HG03045 (cell line): Measurements from ENCODE around the gene SOX14.

ENCODE experiments used
- ATAC-seq: cut with Tn5 transposase; IDR thresholded peaks from one replicate; pipeline ENCODE4 v1.9.1; 2021; ENCODE audit warnings: mild to moderate bottlenecking, moderate library complexity; ENCODE audit not compliant: unreplicated experiment

Gene SOX14

GRCh38 chr3:137767538-137768360 lies 3.6 kb downstream of the SOX14 start:
- no peak for ATAC-seq

GRCh38 chr3:137768361-137769321 lies 4.5 kb downstream of the SOX14 start:
- no peak for ATAC-seq

- ATAC-seq, result no peak
Observed at GRCh38 chr3:137769322-137770065, 5.4 kb downstream of the SOX14 start.

- no peak for ATAC-seq
Observed at GRCh38 chr3:137770066-137770834, 6.1 kb downstream of the SOX14 start.

GRCh38 chr3:137770835-137771399 lies 6.8 kb downstream of the SOX14 start:
- ATAC-seq, result no peak

GRCh38 chr3:137771401-137772213 lies 7.5 kb downstream of the SOX14 start:
- ATAC-seq, result no peak

GRCh38 chr3:137772214-137772955 lies 8.3 kb downstream of the SOX14 start:
- ATAC-seq, result no peak

GRCh38 chr3:137778941-137779340 lies 14.8 kb downstream of the SOX14 start:
- ATAC-seq, result no peak

GRCh38 chr3:137787529-137787928 lies 23.4 kb downstream of the SOX14 start:
- no peak for ATAC-seq

- ATAC-seq, result no peak
Observed at GRCh38 chr3:137789236-137789635, 25.1 kb downstream of the SOX14 start.

DNA sequence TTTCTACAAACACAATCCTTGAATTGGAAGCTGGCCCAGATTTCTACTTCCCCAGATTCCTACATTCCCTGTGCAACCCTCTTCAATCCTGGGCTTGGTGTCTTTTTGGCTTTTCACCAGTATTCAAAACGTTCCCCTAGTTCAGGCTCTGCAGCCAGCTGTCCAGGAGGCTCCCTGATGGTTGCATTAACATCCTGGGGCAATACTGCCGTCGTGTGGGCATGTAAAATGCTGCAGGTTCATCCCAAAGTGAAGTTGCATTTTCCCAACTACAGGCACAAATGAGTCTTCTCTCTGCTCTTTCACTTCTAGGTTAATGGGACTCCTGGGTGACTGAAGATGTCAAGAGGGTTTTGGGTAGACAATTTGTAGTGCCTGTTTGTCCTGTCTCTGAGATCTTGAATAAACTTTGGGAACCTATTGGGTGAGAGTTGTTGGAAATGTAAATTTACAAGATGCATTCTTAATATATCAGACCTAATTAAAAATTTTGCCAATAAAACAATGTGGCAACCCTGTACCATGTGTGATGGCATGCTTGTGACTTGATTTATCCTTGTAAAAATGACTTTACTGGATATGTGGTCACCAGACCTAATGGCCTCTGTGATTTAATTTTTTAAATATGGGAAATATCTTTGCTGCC lies 28.6 kb downstream of the SOX14 start:
- no peak for ATAC-seq

- ATAC-seq, result no peak
Observed at GRCh38 chr3:137796993-137797392, 32.9 kb downstream of the SOX14 start.

- ATAC-seq, result no peak
Observed at GRCh38 chr3:137803215-137803614, 39.1 kb downstream of the SOX14 start.

- no peak for ATAC-seq
Observed at GRCh38 chr3:137807998-137808397, 43.9 kb downstream of the SOX14 start.

DNA sequence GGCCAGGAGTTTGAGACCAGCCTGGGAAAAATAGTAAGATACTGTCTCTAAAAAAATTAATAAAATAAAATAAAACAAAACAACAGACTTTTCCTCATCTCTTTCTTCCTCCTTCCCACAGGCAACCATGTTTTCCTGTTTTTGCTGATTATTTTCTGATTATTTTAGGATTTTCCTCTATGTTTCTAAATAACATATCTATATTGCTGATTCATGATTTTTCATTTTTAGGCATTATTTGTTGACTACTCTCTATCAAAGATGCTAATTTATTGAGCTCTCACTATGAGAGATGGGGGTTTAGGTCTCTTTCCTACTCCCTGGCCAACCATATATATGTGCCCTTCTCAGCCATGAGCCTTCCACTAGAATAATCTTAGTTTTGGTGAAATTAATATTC lies 45.4 kb downstream of the SOX14 start:
- ATAC-seq, result no peak

DNA sequence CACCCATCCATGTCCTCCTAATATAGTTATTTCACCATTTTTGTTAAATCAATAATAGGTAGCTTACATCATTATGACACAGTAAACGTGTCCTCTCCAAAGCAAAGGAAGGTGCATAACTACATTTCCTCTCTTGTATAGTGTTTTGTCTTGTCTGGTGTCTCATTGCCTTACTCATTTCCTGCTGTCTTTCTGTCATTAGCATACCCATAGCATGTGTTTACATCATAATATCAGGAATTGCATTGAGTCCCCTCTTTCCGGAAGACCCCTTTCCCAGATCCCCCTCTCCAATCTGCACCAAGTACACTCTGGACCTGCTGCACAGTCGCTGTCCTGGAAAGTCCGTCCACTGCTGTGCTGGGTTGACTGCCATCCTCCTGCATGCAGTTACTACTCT lies 47.9 kb downstream of the SOX14 start:
- no peak for ATAC-seq

- no peak for ATAC-seq
Observed at GRCh38 chr3:137815251-137815650, 51.1 kb downstream of the SOX14 start.
